Stomach (tissue), 4 donors: Measurements from ENCODE around the gene APOBEC3A.

ENCODE experiments used
- EP300 ChIP-seq: sonication (generic); formaldehyde crosslinking; IDR thresholded peaks from one replicate; pipeline ENCODE4 v1.6.1; 2017; ENCODE audit warnings: antibody characterized with exemption
- POLR2A ChIP-seq, 4 donors: fragments of 450-650 bp; IDR thresholded peaks; one replicate each; pipeline ENCODE4 v1.6.1; 2016; ENCODE audit warnings: antibody characterized with exemption in 4 of 4, control low read depth in 2 of 4, mild to moderate bottlenecking in 1 of 4, moderate library complexity in 1 of 4
- POLR2AphosphoS5 ChIP-seq, 3 donors: sonication (generic); formaldehyde crosslinking; IDR thresholded peaks; one replicate each; pipeline ENCODE4 v1.6.1; 2016; ENCODE audit warnings: antibody characterized with exemption in 3 of 3
- TF ChIP-seq, protein P1 (sequence below), 7 experiments: fragments of 450-650 bp in 4 of 7; fragments of 200-600 bp in 3 of 7; sonication (generic) in 3 of 7; IDR thresholded peaks; one replicate each; pipeline ENCODE4 v1.5.1; 2016 to 2019; ENCODE audit warnings: antibody characterized with exemption in 7 of 7, control low read depth in 2 of 7, mild to moderate bottlenecking in 1 of 7

DNA sequence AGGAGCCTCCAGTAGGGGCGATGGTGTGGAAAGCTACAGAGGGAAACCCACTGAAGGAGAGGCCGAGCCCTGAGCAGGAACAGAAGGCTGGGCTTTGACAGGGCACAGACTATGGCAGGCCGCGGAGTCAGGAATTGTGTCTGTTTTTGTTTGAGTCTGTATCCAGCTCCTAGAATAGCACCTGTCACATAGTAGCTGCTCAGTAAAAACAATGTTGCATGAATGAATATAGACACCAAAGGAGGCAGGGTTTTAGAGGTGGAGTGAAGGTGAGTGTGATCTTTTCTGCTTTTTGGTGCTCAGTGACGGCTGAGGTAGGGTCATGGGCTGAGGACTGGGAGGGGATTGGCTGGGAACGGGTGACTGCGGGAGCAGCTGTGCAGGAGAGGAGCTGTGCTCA lies 18.5 kb upstream of the APOBEC3A start:
- TF ChIP-seq, protein P1, sequence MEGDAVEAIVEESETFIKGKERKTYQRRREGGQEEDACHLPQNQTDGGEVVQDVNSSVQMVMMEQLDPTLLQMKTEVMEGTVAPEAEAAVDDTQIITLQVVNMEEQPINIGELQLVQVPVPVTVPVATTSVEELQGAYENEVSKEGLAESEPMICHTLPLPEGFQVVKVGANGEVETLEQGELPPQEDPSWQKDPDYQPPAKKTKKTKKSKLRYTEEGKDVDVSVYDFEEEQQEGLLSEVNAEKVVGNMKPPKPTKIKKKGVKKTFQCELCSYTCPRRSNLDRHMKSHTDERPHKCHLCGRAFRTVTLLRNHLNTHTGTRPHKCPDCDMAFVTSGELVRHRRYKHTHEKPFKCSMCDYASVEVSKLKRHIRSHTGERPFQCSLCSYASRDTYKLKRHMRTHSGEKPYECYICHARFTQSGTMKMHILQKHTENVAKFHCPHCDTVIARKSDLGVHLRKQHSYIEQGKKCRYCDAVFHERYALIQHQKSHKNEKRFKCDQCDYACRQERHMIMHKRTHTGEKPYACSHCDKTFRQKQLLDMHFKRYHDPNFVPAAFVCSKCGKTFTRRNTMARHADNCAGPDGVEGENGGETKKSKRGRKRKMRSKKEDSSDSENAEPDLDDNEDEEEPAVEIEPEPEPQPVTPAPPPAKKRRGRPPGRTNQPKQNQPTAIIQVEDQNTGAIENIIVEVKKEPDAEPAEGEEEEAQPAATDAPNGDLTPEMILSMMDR (IDR thresholded peaks at IDR 0.05): no peak
- TF ChIP-seq POLR2AphosphoS5 (IDR thresholded peaks at IDR 0.05) (no peak), EP300 (no peak), POLR2A (IDR thresholded peaks at IDR 0.05) (no peak)
